K562 (cell line): Measurements from ENCODE around the gene EIF1. TPM values are rescaled to one million over a fixed set of nuclear protein-coding genes. Genes with fewer than 3 reads are reported as not detected.

ENCODE experiments used
- ATAC-seq: fragments of 200-7000 bp; cut with Tn5 transposase; 3 replicates; pipeline ENCODE4 v1.9.1; 2020; ENCODE audit warnings: moderate library complexity
- BruUV-seq: library from RNA; stranded (reverse); fragments of 400-500 nt; replicated peaks from 2 replicates; lab custom pipeline; 2021; lab: Mats Ljungman, UMichigan
- CTCF ChIA-PET: fragments of 300-600 bp; formaldehyde crosslinking; extraction: SDS; loops from one replicate; lab custom pipeline; 2021; ENCODE audit warnings: low intra/inter-chr PET ratio; lab: Yijun Ruan, JAX
- POLR2A ChIA-PET: fragments of 300-600, 350-650 bp; sonication (Branson Sonifier 250); formaldehyde crosslinking; extraction: SDS; loops from one replicate; lab custom pipeline; 2021; ENCODE audit warnings: antibody characterized with exemption, inconsistent platforms; lab: Yijun Ruan, JAX
- DNase-seq, 4 experiments: peaks; one replicate each; pipeline versions ENCODE4 v3.0.0 to v3.0.0-alpha.2; 2011 to 2018; ENCODE audit warnings: low spot score in 3 of 4, mixed read lengths in 3 of 4; ENCODE audit errors: extremely low read depth in 1 of 4
- FAIRE-seq: peaks from 2 replicates; lab custom pipeline; 2011; peaks lifted over from hg19 to GRCh38; lab: Jason Lieb, UNC
- H2AFZ ChIP-seq: 2 replicates; pipeline ENCODE4 v1.6.0; 2011; ENCODE audit warnings: low read depth, low read length, control low read depth, inconsistent platforms
- H3K27ac ChIP-seq: fragments of 200-600 bp; 3 replicates; pipeline ENCODE4 v1.8.0; 2011; ENCODE audit warnings: low read depth, mild to moderate bottlenecking, control low read depth, inconsistent platforms, low read length, moderate library complexity, mixed read lengths; ENCODE audit errors: extremely low read depth
- H3K27me3 ChIP-seq, 2 experiments: fragments of 300-600 bp in 1 of 2; 2 replicates in 1 of 2; 3 replicates in 1 of 2; pipeline versions ENCODE4 v1.6.0 to v1.8.0; 2011; ENCODE audit warnings: inconsistent platforms in 2 of 2, low read length in 2 of 2, mild to moderate bottlenecking in 1 of 2, mixed read lengths in 1 of 2, moderate library complexity in 1 of 2; ENCODE audit not compliant: control insufficient read depth in 2 of 2, insufficient read depth in 2 of 2
- H3K36me3 ChIP-seq: fragments of 300-600 bp; 3 replicates; pipeline ENCODE4 v1.8.0; 2011; ENCODE audit warnings: mild to moderate bottlenecking, low read length, inconsistent platforms; ENCODE audit not compliant: control insufficient read depth, insufficient read depth
- H3K4me1 ChIP-seq, 2 experiments: fragments of 200-600 bp in 1 of 2; replicated peaks in 1 of 2; 2 replicates in 1 of 2; 3 replicates in 1 of 2; pipeline versions ENCODE4 v1.5.1 to v1.8.0; 2011; ENCODE audit warnings: inconsistent platforms in 2 of 2, low read length in 2 of 2, mild to moderate bottlenecking in 1 of 2, mixed read lengths in 1 of 2, moderate library complexity in 1 of 2; ENCODE audit not compliant: control insufficient read depth in 2 of 2, insufficient read depth in 2 of 2
- H3K4me2 ChIP-seq: 2 replicates; pipeline ENCODE4 v1.6.1; 2011; ENCODE audit warnings: low read length, control low read depth, inconsistent platforms, mixed read lengths; ENCODE audit not compliant: insufficient read depth
- H3K4me3 ChIP-seq: fragments of 200-600 bp; sonication (generic), shearing (Covaris generic); 2 replicates; pipeline ENCODE4 v1.5.1; 2016; ENCODE audit warnings: control low read depth, inconsistent platforms
- H3K79me2 ChIP-seq: fragments of 200-600 bp; 3 replicates; pipeline ENCODE4 v1.8.0; 2011; ENCODE audit warnings: low read length, inconsistent platforms; ENCODE audit not compliant: control insufficient read depth, insufficient read depth
- H3K9ac ChIP-seq, 2 experiments: 2 replicates each; pipeline versions ENCODE4 v1.6.0 to v1.6.1; 2011; ENCODE audit warnings: low read depth in 2 of 2, low read length in 2 of 2, control low read depth in 1 of 2, inconsistent platforms in 1 of 2, mild to moderate bottlenecking in 1 of 2, mixed read lengths in 1 of 2; ENCODE audit not compliant: insufficient read depth in 1 of 2
- H3K9me1 ChIP-seq: one replicate; pipeline ENCODE4 v1.6.0; 2011; ENCODE audit warnings: inconsistent platforms, mild to moderate bottlenecking, low read length, moderate library complexity; ENCODE audit not compliant: control insufficient read depth, insufficient read depth
- H3K9me3 ChIP-seq: replicated peaks from 2 replicates; pipeline ENCODE4 v1.5.1; 2011; ENCODE audit warnings: low read depth, low read length, inconsistent platforms; ENCODE audit not compliant: control insufficient read depth, insufficient read depth
- H4K20me1 ChIP-seq: replicated peaks from 2 replicates; pipeline ENCODE4 v1.6.1; 2011; ENCODE audit warnings: low read length, inconsistent platforms, mixed read lengths; ENCODE audit not compliant: control insufficient read depth, insufficient read depth
- ATF7 ChIP-seq: fragments of 450-650 bp; IDR thresholded peaks from 2 replicates; pipeline ENCODE4 v1.7.1; 2014; ENCODE audit warnings: mild to moderate bottlenecking, moderate library complexity
- DNMT1 ChIP-seq: fragments of 450-650 bp; IDR thresholded peaks from 2 replicates; pipeline ENCODE4 v1.6.1; 2016; ENCODE audit warnings: antibody characterized with exemption, mild to moderate bottlenecking
- POLR3A ChIP-seq: IDR thresholded peaks from 2 replicates; pipeline ENCODE4 v1.6.1; 2011; ENCODE audit warnings: borderline replicate concordance, mild to moderate bottlenecking, moderate library complexity; ENCODE audit not compliant: insufficient read length, insufficient read depth; ENCODE audit errors: extremely low read depth
- RB1 ChIP-seq: fragments of 450-650 bp; IDR thresholded peaks from 2 replicates; pipeline ENCODE4 v1.6.1; 2017; ENCODE audit warnings: low read depth, mild to moderate bottlenecking
- SLC30A9 ChIP-seq: fragments of 250-450 bp; sonication (Bioruptor Pico); IDR thresholded peaks from 2 replicates; pipeline ENCODE4 v1.8.0; 2022; ENCODE audit warnings: mild to moderate bottlenecking, moderate library complexity
- SMC3 ChIP-seq: conservative IDR thresholded peaks from 2 replicates; pipeline ENCODE4 v1.6.1; 2011; ENCODE audit warnings: low read depth, low read length, improper control_type of control experiment; ENCODE audit not compliant: insufficient read depth
- ZNF23 ChIP-seq: fragments of 250-450 bp; sonication (Bioruptor Pico); IDR thresholded peaks from 2 replicates; pipeline ENCODE4 v1.4.0; 2020; ENCODE audit warnings: mild to moderate bottlenecking
- ZNF766 ChIP-seq: fragments of 200-800 bp; sonication (Bioruptor generic); conservative IDR thresholded peaks from 2 replicates; pipeline ENCODE4 v1.6.1; 2016; ENCODE audit warnings: missing genetic modification characterization, missing compliant biosample characterization
- WGBS: fragments of 100-300 bp; shearing (Covaris generic); methylation state at CpG from one replicate; pipeline ENCODE4 v1.1.6; 2016; ENCODE audit warnings: low coverage, mixed read lengths; ENCODE audit not compliant: insufficient coverage; ENCODE audit errors: missing lambda C conversion rate; 5-methylcytosine and 5-hydroxymethylcytosine counted together
- in situ Hi-C: fragments of 300-500 bp; cut with MboI; formaldehyde crosslinking; loops from 4 replicates; pipeline ENCODE4 v1.15.0; 2018; ENCODE audit warnings: inconsistent platforms, mixed read lengths
- intact Hi-C: fragments of 100-400 bp; cut with micrococcal nuclease; formaldehyde crosslinking; loops from 2 replicates; pipeline ENCODE4 v1.14.2; 2022
- polyA plus RNA-seq, 8 experiments: library from polyadenylated mRNA; depleted of rRNA in 4 of 8; stranded (reverse) in 5 of 8; unstranded in 3 of 8; fragments of >200 nt; fragmentation: Nextera tagmentation in 2 of 8; fragmentation: Illumina TruSeq in 1 of 8; extraction: Ambion mirVana in 2 of 8; extraction: Trizol in 1 of 8; gene quantifications; 2 replicates each; pipeline versions ENCODE4 v1.2.1 to v1.2.3, GENCODE V29; 2011 to 2014; ENCODE audit warnings: inconsistent platforms in 1 of 8, missing spikeins in 1 of 8
- total RNA-seq, 7 experiments: library from RNA; depleted of rRNA in 6 of 7; stranded (reverse); fragments of >200 nt in 6 of 7; fragmentation: Illumina TruSeq in 2 of 7; extraction: Trizol in 2 of 7; gene quantifications; 2 replicates each; pipeline versions ENCODE4 v1.2.1 to v1.2.3, GENCODE V29; 2011 to 2021; ENCODE audit warnings: low replicate concordance in 1 of 7
- TF ChIP-seq, protein P1 (sequence below): fragments of 250-450 bp; sonication (Bioruptor Pico); IDR thresholded peaks from 2 replicates; pipeline ENCODE4 v1.6.1; 2021; ENCODE audit warnings: mild to moderate bottlenecking
- TF ChIP-seq, protein P2 (sequence below): fragments of 450-650 bp; IDR thresholded peaks from 2 replicates; pipeline ENCODE4 v1.6.1; 2018; ENCODE audit warnings: mild to moderate bottlenecking, low read depth; ENCODE audit not compliant: partially characterized antibody
- TF ChIP-seq, protein P3 (sequence below), 3 experiments: IDR thresholded peaks in 2 of 3; conservative IDR thresholded peaks in 1 of 3; 2 replicates each; pipeline ENCODE4 v1.5.1; 2011 to 2012; ENCODE audit warnings: low read length in 3 of 3, mild to moderate bottlenecking in 3 of 3, control low read depth in 2 of 3, improper control_type of control experiment in 1 of 3, inconsistent platforms in 1 of 3, low read depth in 1 of 3, mixed read lengths in 1 of 3, moderate library complexity in 1 of 3; ENCODE audit not compliant: insufficient read depth in 2 of 3

The EIF1 gene
- total and polyA plus RNA-seq, 9 of the 15 experiments (the other 6 are each of a cell fraction or from before 2014, with no cell fraction given): 67.0 to 1,204 (median 320) TPM

DNA sequence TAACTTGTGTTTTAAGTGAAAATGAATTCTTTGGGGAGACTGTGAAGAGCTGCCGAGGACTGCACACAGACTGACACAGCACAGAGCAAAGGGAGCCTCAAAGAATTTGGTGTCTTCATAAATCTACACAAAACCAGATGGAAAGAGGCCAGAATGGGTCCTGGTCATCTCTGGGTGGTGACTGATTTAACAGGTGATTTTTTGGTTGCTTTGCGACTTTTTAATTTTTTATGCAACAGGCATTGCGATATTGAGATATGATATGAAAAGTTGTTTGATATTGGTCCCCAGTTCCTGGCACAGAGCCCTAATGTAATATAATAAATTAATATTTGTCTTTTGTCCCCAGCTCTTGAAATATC lies 12.6 kb upstream of the EIF1 start:
- H3K9ac ChIP-seq: no peak overlapping the region
- no TSS peak for BruUV-seq
- H3K4me1 ChIP-seq: peaks cover 21 to 45% of the 10 kb centered on the region in 2 experiments
- ATAC-seq (no peak), DNase-seq (no peak)
- H3K4me2 ChIP-seq: no peak overlapping the region
- WGBS: 43% methylated on average over 3 of the region's 3 CpGs
- H3K27me3 ChIP-seq: no peaks in the 10 kb centered on the region
- CTCF ChIA-PET: no interaction called here
- H3K79me2 ChIP-seq: no peaks in the 10 kb centered on the region
- TF ChIP-seq ZNF766 (0 out of 2 replicates have a peak, but pooled peaks have one; percentile 13), RB1 (no peak), ZNF23 (no peak), SMC3 (no peak)
- TF ChIP-seq, all 486 proteins: peak for 1
- no peaks in the 10 kb centered on the region for H3K36me3 ChIP-seq
- H3K9me1 ChIP-seq: no peaks in the 10 kb centered on the region
- peak overlapping the region; percentile 38; the same call in 1 of the 3 replicates for H3K27ac ChIP-seq
- peak overlapping the region; percentile 3 for H2AFZ ChIP-seq
- no peaks in the 10 kb centered on the region for H4K20me1 ChIP-seq
- intact Hi-C loops (no loop called here), in situ Hi-C loops (no loop called here)
- 0 out of 2 replicates have a peak, but pooled peaks cover 3% of the 10 kb centered on the region for H3K9me3 ChIP-seq
- no peak overlapping the region for H3K4me3 ChIP-seq
- POLR2A ChIA-PET: interaction anchor here (1.0 to 9.1 kb wide), 4 partner anchors 8 to 27 kb away, joined by 4 to 406 read pairs (median 6); partner anchors contain the start of gene EIF1
- FAIRE-seq: no peak

DNA sequence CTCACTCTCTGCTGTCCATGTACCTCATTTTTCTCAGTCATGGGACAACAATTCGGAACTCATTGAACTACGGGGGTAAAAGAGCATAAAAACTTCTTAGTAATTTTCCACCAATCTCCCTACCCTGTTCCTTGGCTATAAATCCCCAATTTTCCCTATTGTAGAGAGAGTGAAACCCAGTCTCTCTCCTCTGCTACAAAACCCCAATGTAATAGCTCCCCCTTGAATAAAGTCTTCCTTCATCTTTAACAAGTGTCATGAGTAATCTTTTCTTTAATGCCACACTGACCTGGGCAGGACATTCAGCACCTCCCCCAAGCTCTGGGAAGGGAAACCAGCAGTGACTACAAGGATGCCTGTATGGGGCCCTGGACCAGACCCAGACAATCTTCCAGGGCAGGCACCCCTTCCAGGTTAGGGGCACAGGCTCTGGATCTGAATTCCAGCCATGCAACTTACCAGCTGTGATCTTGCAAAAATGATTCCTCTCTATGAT lies 10.2 kb upstream of the EIF1 start:
- BruUV-seq: TSS peak; percentile 99
- H3K4me1 ChIP-seq: peaks cover 28 to 45% of the 10 kb centered on the region in 2 experiments
- TF ChIP-seq, protein P1, sequence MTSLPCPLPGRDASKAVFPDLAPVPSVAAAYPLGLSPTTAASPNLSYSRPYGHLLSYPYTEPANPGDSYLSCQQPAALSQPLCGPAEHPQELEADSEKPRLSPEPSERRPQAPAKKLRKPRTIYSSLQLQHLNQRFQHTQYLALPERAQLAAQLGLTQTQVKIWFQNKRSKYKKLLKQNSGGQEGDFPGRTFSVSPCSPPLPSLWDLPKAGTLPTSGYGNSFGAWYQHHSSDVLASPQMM: peak; percentile 98
- TF ChIP-seq ATF7 (no peak), POLR3A (no peak), SLC30A9 (CRISPR knock-in tag) (no peak), DNMT1 (no peak; the same call in 1 of the 2 replicates)
- TF ChIP-seq, protein P2, sequence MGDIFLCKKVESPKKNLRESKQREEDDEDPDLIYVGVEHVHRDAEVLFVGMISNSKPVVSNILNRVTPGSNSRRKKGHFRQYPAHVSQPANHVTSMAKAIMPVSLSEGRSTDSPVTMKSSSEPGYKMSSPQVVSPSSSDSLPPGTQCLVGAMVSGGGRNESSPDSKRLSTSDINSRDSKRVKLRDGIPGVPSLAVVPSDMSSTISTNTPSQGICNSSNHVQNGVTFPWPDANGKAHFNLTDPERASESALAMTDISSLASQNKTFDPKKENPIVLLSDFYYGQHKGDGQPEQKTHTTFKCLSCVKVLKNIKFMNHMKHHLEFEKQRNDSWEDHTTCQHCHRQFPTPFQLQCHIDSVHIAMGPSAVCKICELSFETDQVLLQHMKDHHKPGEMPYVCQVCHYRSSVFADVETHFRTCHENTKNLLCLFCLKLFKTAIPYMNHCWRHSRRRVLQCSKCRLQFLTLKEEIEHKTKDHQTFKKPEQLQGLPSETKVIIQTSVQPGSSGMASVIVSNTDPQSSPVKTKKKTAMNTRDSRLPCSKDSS: no peak
- TF ChIP-seq, protein P3, sequence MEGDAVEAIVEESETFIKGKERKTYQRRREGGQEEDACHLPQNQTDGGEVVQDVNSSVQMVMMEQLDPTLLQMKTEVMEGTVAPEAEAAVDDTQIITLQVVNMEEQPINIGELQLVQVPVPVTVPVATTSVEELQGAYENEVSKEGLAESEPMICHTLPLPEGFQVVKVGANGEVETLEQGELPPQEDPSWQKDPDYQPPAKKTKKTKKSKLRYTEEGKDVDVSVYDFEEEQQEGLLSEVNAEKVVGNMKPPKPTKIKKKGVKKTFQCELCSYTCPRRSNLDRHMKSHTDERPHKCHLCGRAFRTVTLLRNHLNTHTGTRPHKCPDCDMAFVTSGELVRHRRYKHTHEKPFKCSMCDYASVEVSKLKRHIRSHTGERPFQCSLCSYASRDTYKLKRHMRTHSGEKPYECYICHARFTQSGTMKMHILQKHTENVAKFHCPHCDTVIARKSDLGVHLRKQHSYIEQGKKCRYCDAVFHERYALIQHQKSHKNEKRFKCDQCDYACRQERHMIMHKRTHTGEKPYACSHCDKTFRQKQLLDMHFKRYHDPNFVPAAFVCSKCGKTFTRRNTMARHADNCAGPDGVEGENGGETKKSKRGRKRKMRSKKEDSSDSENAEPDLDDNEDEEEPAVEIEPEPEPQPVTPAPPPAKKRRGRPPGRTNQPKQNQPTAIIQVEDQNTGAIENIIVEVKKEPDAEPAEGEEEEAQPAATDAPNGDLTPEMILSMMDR (IDR thresholded peaks at IDR 0.05 in 2 of 3, conservative IDR thresholded peaks at IDR 0.05 in 1 of 3; ENCODE audit: insufficient read depth in 2 of 3, low read depth in 1 of 3, low read length in 3 of 3): no peak; a peak in 2 of 6 replicates

More for the DNA sequence above, 10.2 kb upstream of the EIF1 start:
- in situ Hi-C loops (no loop called here), intact Hi-C loops (no loop called here)
- Histone ChIP-seq H3K4me2 (peak overlapping the region; percentile 82), H3K27ac (peak overlapping the region; percentile 98), H3K36me3 (no peaks in the 10 kb centered on the region), H4K20me1 (no peaks in the 10 kb centered on the region), H3K9ac (peak overlapping the region; percentile 82 to 84), H3K4me3 (peak overlapping the region; percentile 26), H3K9me1 (no peaks in the 10 kb centered on the region), H2AFZ (peak overlapping the region; percentile 52), H3K9me3 (0 out of 2 replicates have a peak, but pooled peaks cover 3% of the 10 kb centered on the region), H3K27me3 (no peaks in the 10 kb centered on the region), H3K79me2 (no peaks in the 10 kb centered on the region)
- POLR2A ChIA-PET: interaction anchor here (0.7 to 9.1 kb wide), 22 partner anchors 10 to 1392 kb away, joined by 3 to 406 read pairs (median 4); partner anchors contain the start of genes EIF1, JUP and KRT19
- CTCF ChIA-PET: interaction anchor here (0.8 kb wide), 1 partner anchor 10 kb away, joined by 4 read pairs; the partner anchor contains the start of gene EIF1
- 8% methylated on average over 2 of the region's 2 CpGs for WGBS
- ATAC-seq: peak; percentile 82
- DNase-seq: peak; percentile 38 to 86 (median 58)
- no peak for FAIRE-seq
